ENCODE results near the gene CTDSP1.

- TF ChIP-seq POLR2AphosphoS5 (IDR thresholded peaks at IDR 0.05; ENCODE audit: low read depth, low read length) (no peak), POLR2A (IDR thresholded peaks at IDR 0.05; ENCODE audit: low read depth, low read length) (no peak)
Observed at GRCh38 chr2:218393750-218394290, 5.8 kb upstream of the CTDSP1 start.
